Activated naive CD8-positive, alpha-beta T cell treated with anti-CD3 and anti-CD28 coated beads, Interleukin-2, amount 10 ng/mL, durations not matched to agents 7 days and 5 days (primary cell): Measurements from ENCODE around the gene RNF227. TPM values are rescaled to one million over a fixed set of nuclear protein-coding genes. Genes with fewer than 3 reads are reported as not detected.

Experiments used
- total RNA-seq, 2 experiments: library from RNA; stranded (reverse); gene quantifications; one replicate each; pipeline ENCODE4 v1.2.3, GENCODE V29; 2021

Gene RNF227
- total RNA-seq, 2 experiments from 2014 or later, result 4.5 to 5.5 TPM

Other genes with a start within 250 kb of the RNF227 start
- 100 to 1,000 TPM; 128 to 131 TPM for gene TP53, start 228.8 kb downstream of the RNF227 start, total RNA-seq
- gene WRAP53, start 227.8 kb downstream of the RNF227 start, total RNA-seq, result 10 to 100 TPM; 19.3 to 19.4 TPM
- not detected for gene EFNB3, start 211.1 kb downstream of the RNF227 start, total RNA-seq
- not detected for gene DNAH2, start 198.5 kb downstream of the RNF227 start, total RNA-seq
- gene KDM6B, start 82.1 kb downstream of the RNF227 start, total RNA-seq, result 10 to 100 TPM; 43.4 to 50.9 TPM
- gene TMEM88, start 61.2 kb downstream of the RNF227 start, total RNA-seq, result 1 to 10 TPM; 2.9 to 3.7 TPM
- gene NAA38, start 58.7 kb downstream of the RNF227 start, total RNA-seq, result 10 to 100 TPM; 62.1 to 71.7 TPM
- 1 to 10 TPM; 7.3 to 7.9 TPM for gene CYB5D1, start 58.3 kb downstream of the RNF227 start, total RNA-seq
- gene CHD3, start 27.5 kb downstream of the RNF227 start, total RNA-seq, result 100 to 1,000 TPM; 194 to 199 TPM
- 10 to 100 TPM; 10.6 to 12.5 TPM for gene KCNAB3, start 13.6 kb upstream of the RNF227 start, total RNA-seq
- gene TRAPPC1, start 15.7 kb upstream of the RNF227 start, total RNA-seq, result 100 to 1,000 TPM; 222 to 237 TPM
- 10 to 100 TPM; 57.3 to 62.7 TPM for gene CNTROB, start 15.9 kb upstream of the RNF227 start, total RNA-seq
- not detected for gene GUCY2D, start 86.3 kb upstream of the RNF227 start, total RNA-seq
- gene ALOX15B, start 122.8 kb upstream of the RNF227 start, total RNA-seq, result not detected
- gene ALOX12B, start 171.4 kb upstream of the RNF227 start, total RNA-seq, result under 1 TPM; 0.65 to 0.97 TPM
- gene ALOXE3, start 202.2 kb upstream of the RNF227 start, total RNA-seq, result not detected
- under 1 TPM; 0.23 to 0.75 TPM for gene HES7, start 207.8 kb upstream of the RNF227 start, total RNA-seq
- gene PER1, start 236.1 kb upstream of the RNF227 start, total RNA-seq, result 10 to 100 TPM; 52.7 to 53.6 TPM
- 100 to 1,000 TPM; 116 to 118 TPM for gene VAMP2, start 246.7 kb upstream of the RNF227 start, total RNA-seq